ENCODE results near the gene TBX5. TPM values are rescaled to one million over a fixed set of nuclear protein-coding genes. Genes with fewer than 3 reads are reported as not detected.
"Not testable (repeated sequence)": the region's sequence is repeated elsewhere in the genome, so short reads cannot be mapped to it uniquely, and the experiment has no call there.

TBX5 gene
- total RNA-seq, 2 experiments from 2014 or later: not detected

- POLR2A ChIA-PET: no interaction called here
- CTCF ChIA-PET: interaction anchor here (0.9 kb wide), 1 partner anchor 11 kb away, joined by 3 read pairs; no protein-coding TSS in a partner anchor
- H3K27me3 Mint-ChIP-seq: no peaks in the 10 kb centered on the region
- no peak for DNase-seq
- H3K9me3 Mint-ChIP-seq: no peaks in the 10 kb centered on the region
- no peaks in the 10 kb centered on the region for H3K36me3 Mint-ChIP-seq (ENCODE audit: low read depth)
- no peak overlapping the region for H3K27ac Mint-ChIP-seq
- H3K4me3 Mint-ChIP-seq: no peak overlapping the region
- H3K4me1 Mint-ChIP-seq: no peaks in the 10 kb centered on the region
Observed at GRCh38 chr12:114368685-114369452, 37.1 kb downstream of the TBX5 start.

GRCh38 chr12:114361992-114362391 lies 44.0 kb downstream of the TBX5 start:
- H3K4me3 Mint-ChIP-seq: no peak overlapping the region

DNA sequence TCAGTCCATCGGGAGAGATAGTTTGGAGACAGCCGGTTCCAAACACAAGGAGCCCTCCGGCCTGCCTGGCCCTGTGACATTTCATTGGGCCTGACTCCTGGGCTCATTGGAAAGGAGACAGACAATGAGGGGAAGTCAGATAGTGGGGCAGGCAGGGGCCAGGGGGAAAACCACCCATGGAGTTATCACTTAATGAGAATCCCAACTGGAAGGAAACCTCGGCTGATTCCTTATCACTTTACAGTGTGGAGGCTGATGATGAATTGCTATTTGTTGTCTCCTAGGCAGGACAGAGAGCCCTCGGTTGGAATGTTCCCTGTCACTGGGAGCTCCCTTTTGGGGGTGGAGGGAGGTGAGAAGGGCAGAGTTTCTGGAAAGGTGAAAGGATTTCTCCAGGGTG lies 44.4 kb downstream of the TBX5 start:
- Mint-ChIP-seq H3K4me3 (no peak overlapping the region), H3K27me3 (no peaks in the 10 kb centered on the region), H3K36me3 (ENCODE audit: low read depth) (no peaks in the 10 kb centered on the region), H3K9me3 (peaks cover 2% of the 10 kb centered on the region), H3K4me1 (no peaks in the 10 kb centered on the region), H3K27ac (no peak overlapping the region)
- POLR2A ChIA-PET: no interaction called here
- CTCF ChIA-PET: no interaction called here
- no peak for DNase-seq

More at GRCh38 chr12:114361992-114362391, 44.0 kb downstream of the TBX5 start:
- ChIA-PET POLR2A (no interaction called here), CTCF (no interaction called here)
- no peak for DNase-seq
- Mint-ChIP-seq H3K27me3 (no peaks in the 10 kb centered on the region), H3K9me3 (peaks cover 2% of the 10 kb centered on the region), H3K27ac (no peak overlapping the region), H3K4me1 (no peaks in the 10 kb centered on the region), H3K36me3 (ENCODE audit: low read depth) (no peaks in the 10 kb centered on the region)

GRCh38 chr12:114360485-114360884 lies 45.5 kb downstream of the TBX5 start:
- no peak overlapping the region for H3K4me3 Mint-ChIP-seq
- no peaks in the 10 kb centered on the region for H3K4me1 Mint-ChIP-seq
- POLR2A ChIA-PET: no interaction called here
- H3K27ac Mint-ChIP-seq: no peak overlapping the region
- DNase-seq: no peak
- CTCF ChIA-PET: no interaction called here
- peaks cover 2% of the 10 kb centered on the region for H3K9me3 Mint-ChIP-seq
- H3K27me3 Mint-ChIP-seq: no peaks in the 10 kb centered on the region
- no peaks in the 10 kb centered on the region for H3K36me3 Mint-ChIP-seq (ENCODE audit: low read depth)

GRCh38 chr12:114355389-114356088 lies 50.4 kb downstream of the TBX5 start:
- Mint-ChIP-seq H3K4me1 (no peaks in the 10 kb centered on the region), H3K27me3 (no peaks in the 10 kb centered on the region), H3K9me3 (peaks cover 2% of the 10 kb centered on the region), H3K4me3 (no peak overlapping the region), H3K36me3 (ENCODE audit: low read depth) (no peaks in the 10 kb centered on the region), H3K27ac (no peak overlapping the region)
- ChIA-PET CTCF (no interaction called here), POLR2A (no interaction called here)
- DNase-seq: no peak

DNA sequence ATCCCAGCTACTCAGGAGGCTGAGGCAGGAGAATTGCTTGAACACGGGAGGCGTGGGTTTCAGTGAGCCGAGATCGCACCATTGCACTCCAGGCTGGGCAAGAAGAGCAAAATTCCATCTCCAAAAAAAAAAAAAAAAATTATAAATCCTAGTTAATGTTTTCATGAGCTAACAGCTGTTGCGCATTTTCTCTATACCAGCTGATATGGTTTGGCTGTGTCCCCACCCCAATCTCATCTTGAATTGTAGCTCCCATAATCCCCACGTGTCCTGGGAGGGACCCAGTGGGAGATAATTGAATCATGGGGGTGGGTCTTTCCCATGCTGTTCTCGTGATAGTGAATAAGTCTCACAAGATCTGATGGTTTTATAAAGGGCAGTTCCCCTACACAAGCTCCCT lies 56.7 kb downstream of the TBX5 start:
- H3K36me3 Mint-ChIP-seq (ENCODE audit: low read depth); H3K4me3 Mint-ChIP-seq; H3K4me1 Mint-ChIP-seq; DNase-seq; POLR2A ChIA-PET; H3K27me3 Mint-ChIP-seq; H3K9me3 Mint-ChIP-seq; H3K27ac Mint-ChIP-seq: not testable (repeated sequence)
- CTCF ChIA-PET: interaction anchor here (0.6 kb wide), 4 partner anchors 76 to 1565 kb away, joined by 3 to 4 read pairs (median 4); no protein-coding TSS in a partner anchor

GRCh38 chr12:114347861-114348260 lies 58.1 kb downstream of the TBX5 start:
- Mint-ChIP-seq H3K9me3 (no peaks in the 10 kb centered on the region), H3K4me1 (no peaks in the 10 kb centered on the region), H3K27ac (no peak overlapping the region), H3K4me3 (no peak overlapping the region), H3K36me3 (ENCODE audit: low read depth) (no peaks in the 10 kb centered on the region), H3K27me3 (no peaks in the 10 kb centered on the region)
- ChIA-PET POLR2A (no interaction called here), CTCF (no interaction called here)
- DNase-seq: no peak

GRCh38 chr12:114344831-114345230 lies 61.1 kb downstream of the TBX5 start:
- no peak overlapping the region for H3K27ac Mint-ChIP-seq
- no peaks in the 10 kb centered on the region for H3K27me3 Mint-ChIP-seq
- ChIA-PET CTCF (no interaction called here), POLR2A (no interaction called here)
- H3K4me3 Mint-ChIP-seq: no peak overlapping the region
- no peak for DNase-seq
- no peaks in the 10 kb centered on the region for H3K9me3 Mint-ChIP-seq
- no peaks in the 10 kb centered on the region for H3K4me1 Mint-ChIP-seq
- no peaks in the 10 kb centered on the region for H3K36me3 Mint-ChIP-seq (ENCODE audit: low read depth)

- no peaks in the 10 kb centered on the region for H3K27me3 Mint-ChIP-seq
- H3K36me3 Mint-ChIP-seq (ENCODE audit: low read depth): no peaks in the 10 kb centered on the region
- ChIA-PET POLR2A (no interaction called here), CTCF (no interaction called here)
- no peaks in the 10 kb centered on the region for H3K4me1 Mint-ChIP-seq
- no peaks in the 10 kb centered on the region for H3K9me3 Mint-ChIP-seq
- no peak for DNase-seq
- no peak overlapping the region for H3K27ac Mint-ChIP-seq
- H3K4me3 Mint-ChIP-seq: no peak overlapping the region
Observed at GRCh38 chr12:114344303-114344663, 61.7 kb downstream of the TBX5 start.

- POLR2A ChIA-PET: no interaction called here
- H3K27me3 Mint-ChIP-seq: no peaks in the 10 kb centered on the region
- H3K4me1 Mint-ChIP-seq: no peaks in the 10 kb centered on the region
- H3K27ac Mint-ChIP-seq: no peak overlapping the region
- no peaks in the 10 kb centered on the region for H3K36me3 Mint-ChIP-seq (ENCODE audit: low read depth)
- H3K9me3 Mint-ChIP-seq: no peaks in the 10 kb centered on the region
- H3K4me3 Mint-ChIP-seq: no peak overlapping the region
- no peak for DNase-seq
- CTCF ChIA-PET: interaction anchor here (0.9 kb wide), 1 partner anchor 12 kb away, joined by 3 read pairs; no protein-coding TSS in a partner anchor
Observed at GRCh38 chr12:114343585-114344302, 62.2 kb downstream of the TBX5 start.

DNA sequence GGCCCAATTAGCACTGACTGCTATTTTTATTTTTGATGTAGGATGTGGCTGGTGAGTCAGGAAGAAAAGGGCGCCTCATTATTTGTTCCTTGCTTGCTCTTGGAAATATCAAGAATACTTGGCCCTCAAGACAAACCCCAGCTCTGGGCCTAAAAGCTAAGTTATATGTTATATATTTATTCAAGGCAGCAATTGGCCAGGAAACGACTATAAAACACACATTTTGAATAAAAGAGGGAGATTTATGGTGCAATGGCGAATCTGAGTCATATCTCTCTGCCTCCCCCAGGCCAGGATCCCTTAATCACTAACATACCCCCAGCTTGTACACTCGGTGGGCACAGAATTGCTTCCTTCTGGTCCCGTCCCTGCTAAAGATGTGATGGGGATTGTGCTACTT lies 63.3 kb downstream of the TBX5 start:
- no peak overlapping the region for H3K4me3 Mint-ChIP-seq
- H3K27ac Mint-ChIP-seq: no peak overlapping the region
- ChIA-PET POLR2A (no interaction called here), CTCF (interaction anchor here (0.6 kb wide), 1 partner anchor 179 kb away, joined by 5 read pairs; no protein-coding TSS in a partner anchor)
- no peaks in the 10 kb centered on the region for H3K4me1 Mint-ChIP-seq
- no peaks in the 10 kb centered on the region for H3K36me3 Mint-ChIP-seq (ENCODE audit: low read depth)
- no peaks in the 10 kb centered on the region for H3K27me3 Mint-ChIP-seq
- no peak for DNase-seq
- H3K9me3 Mint-ChIP-seq: no peaks in the 10 kb centered on the region

GRCh38 chr12:114341635-114342034 lies 64.3 kb downstream of the TBX5 start:
- CTCF ChIA-PET: no interaction called here
- Mint-ChIP-seq H3K36me3 (ENCODE audit: low read depth) (no peaks in the 10 kb centered on the region), H3K4me3 (no peak overlapping the region), H3K9me3 (no peaks in the 10 kb centered on the region), H3K27me3 (no peaks in the 10 kb centered on the region), H3K4me1 (no peaks in the 10 kb centered on the region), H3K27ac (no peak overlapping the region)
- POLR2A ChIA-PET: no interaction called here
- DNase-seq: no peak

DNA sequence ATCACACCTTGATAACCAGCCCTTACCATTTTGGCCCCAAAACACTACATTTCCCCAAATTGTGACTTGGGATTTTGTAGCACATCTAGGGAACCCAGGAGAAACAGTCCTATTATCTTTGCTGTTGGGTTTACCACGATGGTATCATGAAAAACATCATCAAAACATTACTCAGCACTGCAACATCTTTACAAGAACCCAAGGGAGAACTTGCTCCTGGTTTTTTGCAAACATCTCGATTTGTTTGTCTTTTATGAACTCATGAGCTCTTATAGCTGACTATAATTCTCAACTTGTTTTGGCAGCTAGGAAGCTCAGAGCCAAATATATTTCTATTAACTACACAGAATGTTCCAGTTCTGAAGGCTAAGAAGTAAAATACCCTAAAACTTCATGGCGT lies 65.7 kb downstream of the TBX5 start:
- Mint-ChIP-seq H3K4me1 (no peaks in the 10 kb centered on the region), H3K9me3 (no peaks in the 10 kb centered on the region), H3K27me3 (no peaks in the 10 kb centered on the region), H3K4me3 (no peak overlapping the region), H3K36me3 (ENCODE audit: low read depth) (no peaks in the 10 kb centered on the region), H3K27ac (no peak overlapping the region)
- ChIA-PET POLR2A (no interaction called here), CTCF (no interaction called here)
- DNase-seq: no peak

Measured in activated CD4-positive, alpha-beta T cell treated with anti-CD3 and anti-CD28 coated beads, Interleukin-2, amount 10 ng/mL, durations not matched to agents 7 days and 5 days (primary cell).